Activated T-cell treated with anti-CD3 and anti-CD28 coated beads for 1 hour (primary cell): ENCODE data around the gene RELN.

Source experiments
- DNase-seq: peaks from one replicate; pipeline ENCODE4 v3.0.0-alpha.2; 2020; ENCODE audit warnings: low read depth

Gene RELN

GRCh38 chr7:103632005-103632639, 357.3 kb downstream of the RELN start:
- DNase-seq = no peak

- DNase-seq = no peak
Measured at GRCh38 chr7:103630318-103630717, 359.1 kb downstream of the RELN start.

GRCh38 chr7:103628742-103629141, 360.7 kb downstream of the RELN start:
- DNase-seq = no peak

- DNase-seq = no peak
Measured at GRCh38 chr7:103626776-103627175, 362.7 kb downstream of the RELN start.

- DNase-seq = no peak
Measured at GRCh38 chr7:103622274-103622673, 367.2 kb downstream of the RELN start.

GRCh38 chr7:103613655-103614642, 375.5 kb downstream of the RELN start:
- no peak for DNase-seq

GRCh38 chr7:103609778-103610177, 379.7 kb downstream of the RELN start:
- no peak for DNase-seq

GRCh38 chr7:103605640-103606039, 383.8 kb downstream of the RELN start:
- no peak for DNase-seq

GRCh38 chr7:103598326-103598905, 391.0 kb downstream of the RELN start:
- no peak for DNase-seq

GRCh38 chr7:103597606-103598005, 391.9 kb downstream of the RELN start:
- no peak for DNase-seq

- DNase-seq = no peak
Measured at GRCh38 chr7:103594186-103594585, 395.3 kb downstream of the RELN start.

- no peak for DNase-seq
Measured at GRCh38 chr7:103593691-103594090, 395.8 kb downstream of the RELN start.

GRCh38 chr7:103592844-103593243, 396.6 kb downstream of the RELN start:
- DNase-seq = no peak

- no peak for DNase-seq
Measured at GRCh38 chr7:103592187-103592586, 397.3 kb downstream of the RELN start.

- DNase-seq = no peak
Measured at GRCh38 chr7:103580031-103580430, 409.4 kb downstream of the RELN start.

GRCh38 chr7:103577059-103577458, 412.4 kb downstream of the RELN start:
- DNase-seq = no peak

GRCh38 chr7:103576641-103577040, 412.8 kb downstream of the RELN start:
- DNase-seq = no peak

GRCh38 chr7:103574576-103574975, 414.9 kb downstream of the RELN start:
- DNase-seq = no peak

- no peak for DNase-seq
Measured at GRCh38 chr7:103573479-103574058, 415.9 kb downstream of the RELN start.

- DNase-seq = no peak
Measured at GRCh38 chr7:103571586-103571985, 417.9 kb downstream of the RELN start.

GRCh38 chr7:103569621-103570305, 419.7 kb downstream of the RELN start:
- no peak for DNase-seq

- no peak for DNase-seq
Measured at GRCh38 chr7:103564416-103564815, 425.0 kb downstream of the RELN start.
